WERI-Rb-1 (cell line): Measurements from ENCODE around the gene PMIS2.

Experiments
- DNase-seq: peaks from one replicate; pipeline ENCODE4 v3.0.0-alpha.2; 2020
- H3K27ac ChIP-seq: fragments of 250-450 bp; sonication (Bioruptor Pico); 2 replicates; pipeline ENCODE4 v1.5.1; 2020; ENCODE audit warnings: mild to moderate bottlenecking, moderate library complexity
- H3K27me3 ChIP-seq: fragments of 250-450 bp; sonication (Bioruptor Pico); 2 replicates; pipeline ENCODE4 v1.5.1; 2021; ENCODE audit warnings: mild to moderate bottlenecking, low read depth, moderate library complexity; ENCODE audit not compliant: insufficient read depth, severe bottlenecking
- H3K36me3 ChIP-seq: fragments of 250-450 bp; sonication (Bioruptor Pico); 2 replicates; pipeline ENCODE4 v1.5.1; 2020; ENCODE audit warnings: mild to moderate bottlenecking, moderate library complexity
- H3K4me3 ChIP-seq: 2 replicates; pipeline ENCODE4 v1.5.1; 2011; ENCODE audit warnings: low read depth, mild to moderate bottlenecking, control low read depth, low read length
- H3K9me3 ChIP-seq: fragments of 250-450 bp; sonication (Bioruptor Pico); 2 replicates; pipeline ENCODE4 v1.5.1; 2021; ENCODE audit warnings: mild to moderate bottlenecking, moderate library complexity; ENCODE audit not compliant: severe bottlenecking
- TF ChIP-seq, protein P1 (sequence below): IDR thresholded peaks from 2 replicates; pipeline ENCODE4 v1.5.1; 2011; ENCODE audit warnings: low read depth, mild to moderate bottlenecking, control low read depth, inconsistent platforms, low read length

The PMIS2 gene

DNA sequence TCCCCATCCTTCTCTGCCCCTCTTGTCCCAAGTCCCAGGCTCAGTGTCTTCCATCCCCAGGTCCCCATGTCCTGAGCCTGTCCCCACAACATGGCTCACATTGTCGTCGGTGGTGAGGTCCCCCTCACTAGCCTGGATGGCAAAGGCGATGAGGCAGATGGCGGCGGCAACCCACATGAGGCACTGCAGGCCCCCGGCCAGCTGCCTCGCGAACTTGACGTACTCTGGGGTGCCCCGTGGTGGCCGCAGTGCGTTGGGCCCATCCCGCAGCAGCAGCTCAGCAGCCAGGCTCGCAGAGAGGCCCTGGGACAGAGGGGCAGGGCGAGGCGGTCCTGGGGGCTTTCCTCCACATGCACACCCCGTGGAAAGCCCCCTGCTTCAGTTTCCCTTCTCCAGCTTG lies 23.6 kb upstream of the PMIS2 start:
- no peaks in the 10 kb centered on the region for H3K9me3 ChIP-seq
- TF ChIP-seq, protein P1, sequence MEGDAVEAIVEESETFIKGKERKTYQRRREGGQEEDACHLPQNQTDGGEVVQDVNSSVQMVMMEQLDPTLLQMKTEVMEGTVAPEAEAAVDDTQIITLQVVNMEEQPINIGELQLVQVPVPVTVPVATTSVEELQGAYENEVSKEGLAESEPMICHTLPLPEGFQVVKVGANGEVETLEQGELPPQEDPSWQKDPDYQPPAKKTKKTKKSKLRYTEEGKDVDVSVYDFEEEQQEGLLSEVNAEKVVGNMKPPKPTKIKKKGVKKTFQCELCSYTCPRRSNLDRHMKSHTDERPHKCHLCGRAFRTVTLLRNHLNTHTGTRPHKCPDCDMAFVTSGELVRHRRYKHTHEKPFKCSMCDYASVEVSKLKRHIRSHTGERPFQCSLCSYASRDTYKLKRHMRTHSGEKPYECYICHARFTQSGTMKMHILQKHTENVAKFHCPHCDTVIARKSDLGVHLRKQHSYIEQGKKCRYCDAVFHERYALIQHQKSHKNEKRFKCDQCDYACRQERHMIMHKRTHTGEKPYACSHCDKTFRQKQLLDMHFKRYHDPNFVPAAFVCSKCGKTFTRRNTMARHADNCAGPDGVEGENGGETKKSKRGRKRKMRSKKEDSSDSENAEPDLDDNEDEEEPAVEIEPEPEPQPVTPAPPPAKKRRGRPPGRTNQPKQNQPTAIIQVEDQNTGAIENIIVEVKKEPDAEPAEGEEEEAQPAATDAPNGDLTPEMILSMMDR = no peak
- no peak for DNase-seq
- H3K4me3 ChIP-seq = no peak overlapping the region
- no peak overlapping the region for H3K27ac ChIP-seq
- no peaks in the 10 kb centered on the region for H3K27me3 ChIP-seq
- H3K36me3 ChIP-seq = no peaks in the 10 kb centered on the region

DNA sequence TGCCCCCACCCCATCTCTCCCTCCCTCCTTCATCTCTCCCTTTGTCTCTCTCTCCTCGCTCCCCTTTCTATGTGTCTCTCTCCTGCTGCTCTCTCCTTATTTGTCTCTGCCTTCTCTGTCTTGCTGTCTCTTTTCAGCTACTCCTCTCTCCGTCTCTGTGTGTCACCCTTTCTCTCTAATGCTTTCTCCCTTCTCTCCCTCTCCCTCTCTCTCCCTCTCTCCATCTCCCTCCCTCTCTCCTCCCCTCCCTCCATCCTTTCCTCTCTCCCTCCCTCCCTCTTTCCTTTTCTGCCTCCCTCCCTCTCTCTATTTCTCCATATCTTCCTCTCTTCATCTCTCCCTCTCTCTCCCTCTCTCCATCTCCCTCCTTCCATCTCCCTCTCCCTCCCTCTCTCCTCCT lies 23.2 kb upstream of the PMIS2 start:
- Histone ChIP-seq H3K4me3 (no peak overlapping the region), H3K27me3 (no peaks in the 10 kb centered on the region), H3K9me3 (no peaks in the 10 kb centered on the region), H3K36me3 (no peaks in the 10 kb centered on the region), H3K27ac (no peak overlapping the region)
- no peak for DNase-seq
- TF ChIP-seq, protein P1 = no peak

DNA sequence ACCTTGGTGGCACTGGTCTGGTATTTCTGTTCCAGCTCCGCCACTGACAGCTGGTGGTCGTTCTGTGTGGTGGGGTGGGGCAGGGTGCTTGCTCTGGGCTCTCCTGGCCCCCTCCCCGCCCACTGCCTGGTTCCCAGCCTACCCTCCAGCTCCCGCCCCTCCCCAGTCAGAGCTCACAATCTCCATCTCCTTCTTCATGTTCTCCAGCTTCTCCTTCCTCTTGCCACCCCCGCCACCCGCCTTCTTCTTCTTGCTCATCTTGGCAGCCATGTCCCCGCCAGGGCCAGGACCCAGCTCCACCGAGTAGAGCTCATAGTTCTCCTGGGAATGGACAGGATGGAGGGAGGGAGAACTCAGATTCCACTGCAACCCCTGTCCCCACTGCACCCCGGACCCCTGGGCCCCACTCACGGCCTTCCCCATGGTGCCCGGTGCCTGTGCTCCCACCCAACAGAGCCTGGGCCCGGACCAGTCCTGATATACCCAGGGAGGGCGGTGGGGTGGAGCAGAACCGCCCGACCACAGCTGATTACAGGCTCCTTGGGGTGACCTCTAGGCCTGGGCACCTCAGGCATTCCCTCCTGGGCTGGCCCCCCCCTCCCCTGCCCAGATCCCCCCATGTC lies 22.7 kb upstream of the PMIS2 start, which contains the start of gene ATP4A:
TSS of gene ATP4A (minus strand) at position 452 of the 623 bp plus-strand sequence. CDS start at position 423, 29 bp downstream.
- TF ChIP-seq, protein P1 = no peak
- Histone ChIP-seq H3K9me3 (no peaks in the 10 kb centered on the region), H3K36me3 (no peaks in the 10 kb centered on the region), H3K4me3 (no peak within 1 kb of the TSS), H3K27ac (no peak within 1 kb of the TSS), H3K27me3 (no peaks in the 10 kb centered on the region)
- no peak for DNase-seq

DNA sequence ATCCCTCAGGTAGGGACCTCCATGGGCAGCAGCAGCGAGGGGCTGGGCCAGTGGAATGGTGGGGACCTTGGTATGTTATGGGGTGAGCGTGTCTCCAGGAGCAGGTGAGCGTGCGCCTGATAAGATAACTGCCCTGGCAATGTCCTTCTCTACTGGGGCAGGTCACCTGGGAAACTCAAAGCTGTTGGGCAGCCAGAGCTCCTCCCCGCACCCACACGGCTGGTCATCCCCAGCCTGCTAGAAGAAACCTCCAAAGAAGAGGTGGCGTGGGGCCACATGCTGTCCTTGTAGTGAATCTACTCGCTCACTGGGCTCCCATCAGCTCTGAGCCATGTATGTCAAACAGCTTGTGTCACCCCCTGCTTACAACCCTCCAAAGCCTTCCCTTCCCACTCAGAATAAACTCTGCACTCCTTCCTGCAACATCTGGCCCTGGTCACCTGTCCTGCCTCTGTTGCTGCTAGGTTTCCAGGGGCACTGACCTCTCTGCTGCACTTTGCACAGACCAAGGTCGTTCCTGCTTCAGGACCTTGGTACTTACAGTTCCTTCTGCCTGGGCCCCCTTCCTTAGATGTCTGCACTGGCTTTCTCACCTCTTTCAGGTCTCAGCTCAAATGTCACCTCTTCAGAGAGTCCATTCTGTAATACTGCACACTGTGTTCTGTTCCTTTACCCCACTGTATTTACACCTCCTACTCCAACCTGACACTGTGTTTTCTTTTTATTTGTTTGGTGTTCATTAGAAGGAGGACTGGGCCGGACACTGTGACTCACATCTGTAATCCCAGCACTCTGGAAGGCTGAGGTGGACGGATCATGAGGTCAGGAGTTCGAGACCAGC lies 20.7 kb upstream of the PMIS2 start:
- TF ChIP-seq, protein P1 = no peak
- H3K27me3 ChIP-seq = no peaks in the 10 kb centered on the region
- no peak for DNase-seq
- no peak overlapping the region for H3K4me3 ChIP-seq
- H3K27ac ChIP-seq = no peak overlapping the region
- no peaks in the 10 kb centered on the region for H3K9me3 ChIP-seq
- H3K36me3 ChIP-seq = no peaks in the 10 kb centered on the region

DNA sequence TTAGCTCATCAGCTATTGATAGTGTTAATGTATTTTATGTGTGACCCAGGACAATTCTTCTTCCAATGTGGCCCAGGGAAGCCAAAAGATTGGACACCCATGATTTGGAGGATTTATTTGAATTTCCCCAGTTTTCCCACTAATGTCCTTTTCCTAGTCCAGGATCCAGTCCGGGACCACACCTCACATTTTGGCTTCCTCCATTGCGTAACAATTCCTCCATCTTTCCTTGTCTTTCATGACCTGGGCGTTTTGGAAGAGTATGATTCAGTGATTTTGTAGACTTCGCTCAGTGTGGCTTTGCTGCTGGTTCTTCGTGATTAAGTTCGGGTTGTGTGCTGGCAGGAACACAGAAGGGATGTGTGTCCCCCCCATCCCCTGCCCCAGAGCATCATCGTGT lies 19.2 kb upstream of the PMIS2 start:
- Histone ChIP-seq H3K27ac (no peak overlapping the region), H3K4me3 (no peak overlapping the region), H3K27me3 (no peaks in the 10 kb centered on the region), H3K9me3 (no peaks in the 10 kb centered on the region), H3K36me3 (no peaks in the 10 kb centered on the region)
- TF ChIP-seq, protein P1 = no peak
- DNase-seq = no peak
